M059J (cell line): ENCODE data around the gene GPR183. TPM values are rescaled to one million over a fixed set of nuclear protein-coding genes. Genes with fewer than 3 reads are reported as not detected.
A peak's percentile ranks its signal among the peaks of the same experiment; 100 is the strongest.

Source experiments
- DNase-seq: peaks from one replicate; pipeline ENCODE4 v3.0.0-alpha.2; 2012; ENCODE audit warnings: low read depth
- total RNA-seq: library from RNA; depleted of rRNA; stranded (reverse); fragments of >200 nt; shearing (Covaris generic); gene quantifications from 2 replicates; pipeline ENCODE4 v1.2.3, GENCODE V29; 2014; rRNA removed

Gene GPR183
- total RNA-seq, 1 experiment from 2014 or later = 0.12 TPM

DNA sequence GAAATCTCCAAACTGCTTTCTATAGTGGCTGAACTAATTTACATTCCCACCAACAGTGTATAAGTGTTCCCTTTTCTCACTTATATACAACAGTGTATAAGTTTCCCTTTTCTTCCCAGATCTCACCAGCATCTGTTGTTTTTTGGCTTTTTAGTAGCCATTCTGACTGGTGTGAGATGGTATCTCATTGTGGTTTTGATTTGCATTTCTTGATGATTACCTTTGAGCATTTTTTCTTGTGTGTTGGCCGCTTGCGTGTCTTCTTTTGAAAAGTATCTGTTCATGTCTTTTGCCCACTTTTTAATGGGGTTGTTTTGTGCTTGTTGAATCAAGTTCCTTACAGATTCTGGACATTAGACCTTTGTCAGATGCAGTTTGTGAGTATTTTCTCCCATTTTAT, 57.6 kb downstream of the GPR183 start:
- peak; percentile 51 for DNase-seq

DNA sequence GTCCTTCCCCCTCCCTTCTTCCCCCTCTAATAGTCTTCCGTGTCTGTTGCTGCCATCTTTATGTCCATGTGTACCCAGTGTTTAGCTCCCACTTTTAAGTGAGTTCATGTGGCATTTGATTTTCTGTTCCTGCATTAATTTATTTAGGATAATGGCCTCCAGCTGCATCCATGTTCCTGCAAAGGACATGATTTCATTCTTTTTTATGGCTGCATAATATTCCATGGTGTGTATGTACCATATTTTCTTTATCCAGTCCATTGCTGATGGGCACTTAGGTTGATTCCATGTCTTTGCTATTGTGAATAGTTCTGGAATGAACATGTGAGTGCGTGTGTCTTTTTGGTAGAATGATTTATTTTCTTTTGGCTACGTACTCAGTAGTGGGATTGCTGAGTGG, 58.0 kb downstream of the GPR183 start:
- DNase-seq = peak; percentile 9

DNA sequence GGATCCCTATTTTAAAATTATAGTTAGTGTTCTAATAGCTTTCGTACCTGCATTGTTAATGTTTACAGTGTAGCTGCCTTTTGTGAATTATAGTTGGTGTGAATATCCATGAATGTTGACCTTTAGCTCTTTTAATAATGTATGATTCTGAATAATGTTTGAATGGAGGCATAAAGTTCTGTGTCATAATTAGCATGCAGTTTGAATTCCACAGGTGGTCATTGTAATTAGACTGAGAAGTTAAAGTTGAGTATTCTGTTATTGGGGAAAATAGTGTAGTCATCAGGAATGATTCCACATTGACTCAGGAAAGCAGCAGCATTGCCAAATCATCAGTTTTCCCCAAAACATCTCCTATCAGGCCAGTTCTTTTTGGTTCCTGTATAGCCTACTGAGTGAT, 61.1 kb downstream of the GPR183 start:
- no peak for DNase-seq

Other genes with a start within 250 kb of the GPR183 start
- gene UBAC2, start 106.5 kb downstream of the GPR183 start, total RNA-seq = 46.0 and 61.5 TPM in 2 replicates
- gene GPR18, start 49.0 kb downstream of the GPR183 start, total RNA-seq = not detected in 2 replicates
- 172 and 215 TPM in 2 replicates for gene TM9SF2, start 194.1 kb upstream of the GPR183 start, total RNA-seq